ENCODE measurements around the gene RTN4RL1. TPM values are rescaled to one million over a fixed set of nuclear protein-coding genes. Genes with fewer than 3 reads are reported as not detected.

RTN4RL1 gene
- total and polyA plus RNA-seq, 2 of the 13 experiments (the other 11 are each of a cell fraction or from before 2014, with no cell fraction given): 0.01 TPM; not detected in 1

- Histone ChIP-seq H3K27me3 (ENCODE audit: control insufficient read depth in 1 of 2, insufficient read depth in 2 of 2, low read length in 2 of 2) (peaks cover 6 to 27% of the 10 kb centered on the region in 2 experiments; a peak in 4 of 5 replicates), H3K36me3 (replicated peaks in 1 of 2; ENCODE audit: control insufficient read depth in 1 of 2, insufficient read depth in 2 of 2, low read length in 2 of 2) (no peaks in the 10 kb centered on the region), H3K4me2 (ENCODE audit: low read depth, low read length) (peak overlapping the region; percentile 55; the same call in 1 of the 2 replicates), H4K20me1 (ENCODE audit: insufficient read depth, low read length) (no peaks in the 10 kb centered on the region), H3K27ac (ENCODE audit: extremely low read length, insufficient read depth, low read length) (no peak overlapping the region), H3K9me3 (ENCODE audit: low read length) (no peaks in the 10 kb centered on the region), H3K4me1 (ENCODE audit: insufficient read depth, low read length) (peaks cover 28% of the 10 kb centered on the region), H3K79me2 (ENCODE audit: insufficient read depth, low read length) (no peaks in the 10 kb centered on the region), H3K4me3 (replicated peaks in 1 of 3; ENCODE audit: insufficient read depth in 1 of 3, low read depth in 2 of 3, low read length in 3 of 3) (no peak overlapping the region), H2AFZ (ENCODE audit: low read length) (no peak overlapping the region), H3K9ac (ENCODE audit: insufficient read depth, low read depth, low read length) (no peak overlapping the region)
- in situ Hi-C loops (cut with HindIII; ENCODE audit: extremely low pct_ligation_motif_present, low pct_unique_long_range_greater_than_20kb) (no loop called here), intact Hi-C loops (cut with micrococcal nuclease; ENCODE audit: unreplicated experiment) (loop anchor here (5.0 kb wide), 1 partner anchor 51 kb away; no protein-coding TSS in a partner anchor)
- WGBS (ENCODE audit: low lambda C conversion rate): 28% methylated on average over 21 of the region's 21 CpGs
- ChIA-PET POLR2A (interaction anchor here (1.2 to 2.4 kb wide), 4 partner anchors 11 to 148 kb away, joined by 3 to 7 read pairs (median 6); no protein-coding TSS in a partner anchor), CTCF (ENCODE audit: low intra/inter-chr PET ratio, low total read pairs) (no interaction called here)
- DNase-seq (ENCODE audit: low spot score): no peak
- no peak for FAIRE-seq
- BruUV-seq (replicated peaks): no TSS peak
- peak; percentile 70 for ATAC-seq
- no peak for TF ChIP-seq ZNF790 (CRISPR knock-in tag; IDR thresholded peaks at IDR 0.05; ENCODE audit: borderline replicate concordance)
- peak; percentile 38; the same call in 1 of the 2 replicates for TF ChIP-seq TFAP4 (IDR thresholded peaks at IDR 0.05; ENCODE audit: borderline replicate concordance, low read depth)
- no peak for TF ChIP-seq ZMYM2 (CRISPR knock-in tag; IDR thresholded peaks at IDR 0.05)
- TF ChIP-seq ZNF687 (CRISPR knock-in tag; IDR thresholded peaks at IDR 0.05): peak; percentile 44
- no peak for TF ChIP-seq HOMEZ (CRISPR knock-in tag; IDR thresholded peaks at IDR 0.05; ENCODE audit: low read depth)
- no peak for TF ChIP-seq ZNF253 (CRISPR knock-in tag; IDR thresholded peaks at IDR 0.05; ENCODE audit: borderline replicate concordance)
- TF ChIP-seq CREB3 (CRISPR knock-in tag; IDR thresholded peaks at IDR 0.05): no peak
- TF ChIP-seq ATF6 (CRISPR knock-in tag; conservative IDR thresholded peaks at IDR 0.05): no peak
- no peak for TF ChIP-seq PLSCR1 (CRISPR knock-in tag; IDR thresholded peaks at IDR 0.05; ENCODE audit: borderline replicate concordance)
- TF ChIP-seq PHF20 (CRISPR knock-in tag; IDR thresholded peaks at IDR 0.05): no peak
- TF ChIP-seq SRF (IDR thresholded peaks at IDR 0.05; ENCODE audit: low read depth, low read length): no peak
These were observed 66.8 kb downstream of the RTN4RL1 start for GRCh38 chr17:1958134-1958881.

Measured in HepG2 (cell line).